OCI-LY7 (cell line): ENCODE data around the gene GANAB. TPM values are rescaled to one million over a fixed set of nuclear protein-coding genes. Genes with fewer than 3 reads are reported as not detected.

ENCODE experiments used
- BruUV-seq: library from RNA; stranded (reverse); fragments of 400-500 nt; replicated peaks from 2 replicates; lab custom pipeline; 2021; lab: Mats Ljungman, UMichigan
- CTCF ChIA-PET: fragments of 300-600 bp; sonication (Branson Sonifier 250); formaldehyde crosslinking; loops from one replicate; lab custom pipeline; 2022; ENCODE audit warnings: antibody characterized with exemption; ENCODE audit not compliant: unreplicated experiment; lab: Charles Lee
- POLR2A ChIA-PET: fragments of 300-600 bp; sonication (Branson Sonifier 250); formaldehyde crosslinking; loops from one replicate; lab custom pipeline; 2022; ENCODE audit warnings: antibody characterized with exemption; lab: Charles Lee
- DNase-seq: peaks from one replicate; pipeline ENCODE4 v3.0.0-alpha.2; 2015; ENCODE audit warnings: low spot score
- H2AFZ ChIP-seq: fragments of 200-600 bp; sonication (generic), shearing (Covaris generic); 2 replicates; pipeline ENCODE4 v1.6.1; 2014; ENCODE audit warnings: mild to moderate bottlenecking, antibody characterized with exemption, low read length, moderate library complexity
- H3K27ac ChIP-seq: fragments of 200-600 bp; sonication (generic); 2 replicates; pipeline ENCODE4 v1.5.1; 2014; ENCODE audit warnings: mixed run types, low read depth, mild to moderate bottlenecking, moderate library complexity, low read length, inconsistent platforms; ENCODE audit not compliant: poor library complexity, severe bottlenecking
- H3K36me3 ChIP-seq: fragments of 200-600 bp; sonication (generic); 2 replicates; pipeline ENCODE4 v1.6.1; 2014; ENCODE audit warnings: mild to moderate bottlenecking, antibody characterized with exemption, low read length, moderate library complexity, mixed read lengths; ENCODE audit not compliant: insufficient read depth
- H3K4me1 ChIP-seq: fragments of 200-600 bp; sonication (generic); 2 replicates; pipeline ENCODE4 v1.5.1; 2014; ENCODE audit warnings: mild to moderate bottlenecking, low read length; ENCODE audit not compliant: insufficient read depth, poor library complexity, severe bottlenecking
- H3K4me2 ChIP-seq: fragments of 200-600 bp; sonication (generic); 2 replicates; pipeline ENCODE4 v1.6.1; 2014; ENCODE audit warnings: mild to moderate bottlenecking, low read length
- H3K4me3 ChIP-seq: fragments of 200-600 bp; sonication (generic); 2 replicates; pipeline ENCODE4 v1.5.1; 2014; ENCODE audit warnings: mild to moderate bottlenecking, low read depth, low read length; ENCODE audit not compliant: poor library complexity, severe bottlenecking
- H3K79me2 ChIP-seq: fragments of 200-600 bp; sonication (generic); 2 replicates; pipeline ENCODE4 v1.6.1; 2016; ENCODE audit warnings: low read depth, mild to moderate bottlenecking, low read length, moderate library complexity, mixed read lengths; ENCODE audit not compliant: insufficient read depth
- H3K9me2 ChIP-seq: fragments of 200-600 bp; sonication (generic); 2 replicates; pipeline ENCODE4 v1.6.1; 2016; ENCODE audit warnings: mild to moderate bottlenecking, low read length, mixed read lengths; ENCODE audit not compliant: insufficient read depth
- H3K9me3 ChIP-seq: fragments of 200-600 bp; sonication (generic); 2 replicates; pipeline ENCODE4 v1.6.1; 2014; ENCODE audit warnings: mild to moderate bottlenecking, mixed run types, low read length, mixed read lengths
- H4K20me1 ChIP-seq: fragments of 200-600 bp; sonication (generic); 2 replicates; pipeline ENCODE4 v1.6.1; 2014; ENCODE audit warnings: mild to moderate bottlenecking, antibody characterized with exemption, low read length, moderate library complexity, mixed read lengths; ENCODE audit not compliant: insufficient read depth
- CTCF ChIP-seq: fragments of 200-600 bp; sonication (generic); conservative IDR thresholded peaks from 2 replicates; pipeline ENCODE4 v1.5.1; 2014; ENCODE audit warnings: mild to moderate bottlenecking, antibody characterized with exemption, low read length, moderate library complexity, mixed read lengths
- EZH2phosphoT487 ChIP-seq: fragments of 200-600 bp; sonication (generic); IDR thresholded peaks from 2 replicates; pipeline ENCODE4 v1.6.1; 2018; ENCODE audit warnings: low read depth, borderline replicate concordance, mild to moderate bottlenecking, mixed run types, antibody characterized with exemption, low read length, moderate library complexity, mixed read lengths
- intact Hi-C: fragments of 100-400 bp; cut with micrococcal nuclease; formaldehyde crosslinking; loops from one replicate; pipeline ENCODE4 v1.10.0; 2022; ENCODE audit not compliant: unreplicated experiment
- total RNA-seq, 2 experiments: library from RNA; depleted of rRNA in 1 of 2; stranded (reverse); fragments of >200 nt in 1 of 2; shearing (Covaris generic) in 1 of 2; gene quantifications; 2 replicates each; pipeline ENCODE4 v1.2.3, GENCODE V29; 2014 to 2022

GANAB gene
- total RNA-seq, 2 experiments from 2014 or later = 108 to 217 TPM

GRCh38 chr11:62678433-62678769 is 32.0 kb upstream of the GANAB start:
- H3K79me2 ChIP-seq = peaks cover 25% of the 10 kb centered on the region; the same call in 1 of the 2 replicates
- peak overlapping the region; percentile 93 for H3K4me3 ChIP-seq
- peak overlapping the region; percentile 57 for H3K27ac ChIP-seq
- intact Hi-C loops = loop anchor here (5.0 kb wide), 1 partner anchor 109 kb away; the partner anchor contains the start of gene TMEM179B
- peak overlapping the region; percentile 99; the same call in 1 of the 2 replicates for H2AFZ ChIP-seq
- POLR2A ChIA-PET = no interaction called here
- TF ChIP-seq CTCF (no peak), EZH2phosphoT487 (no peak)
- no peak for DNase-seq
- H3K9me2 ChIP-seq = no peaks in the 10 kb centered on the region
- CTCF ChIA-PET = no interaction called here
- H4K20me1 ChIP-seq = no peaks in the 10 kb centered on the region
- H3K4me2 ChIP-seq = peak overlapping the region; percentile 96
- BruUV-seq = no TSS peak
- peaks cover 37% of the 10 kb centered on the region for H3K36me3 ChIP-seq
- peaks cover 40% of the 10 kb centered on the region for H3K4me1 ChIP-seq
- H3K9me3 ChIP-seq = no peaks in the 10 kb centered on the region

DNA sequence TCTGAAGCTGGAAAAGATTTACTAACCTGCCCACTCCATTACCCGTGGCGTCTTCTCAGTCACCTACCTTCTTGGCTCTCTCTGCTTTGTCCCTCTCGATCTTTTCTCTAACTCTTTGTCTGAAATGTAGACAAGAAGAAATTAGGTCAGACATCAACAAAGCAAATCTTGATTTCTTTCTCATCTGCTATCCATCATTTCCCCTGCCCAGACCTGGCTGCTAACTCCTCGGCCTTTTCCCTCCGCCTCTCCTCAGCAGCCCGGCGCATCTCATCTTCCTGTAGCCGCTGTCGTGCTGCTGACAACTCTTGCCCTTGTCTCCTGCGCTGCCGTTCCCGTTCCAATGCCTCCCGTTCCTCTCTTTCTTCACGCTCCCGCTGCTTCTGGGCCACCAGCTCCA is 31.3 kb upstream of the GANAB start:
- CTCF ChIA-PET = no interaction called here
- BruUV-seq = no TSS peak
- TF ChIP-seq CTCF (no peak), EZH2phosphoT487 (no peak)
- intact Hi-C loops = loop anchor here (5.0 kb wide), 1 partner anchor 110 kb away; the partner anchor contains the start of gene TMEM179B
- POLR2A ChIA-PET = interaction anchor here (1.1 to 1.4 kb wide), 3 partner anchors 13 to 104 kb away, joined by 3 to 6 read pairs (median 5); partner anchors contain the start of genes C11orf98, CSKMT and EEF1G
- Histone ChIP-seq H3K9me3 (no peaks in the 10 kb centered on the region), H3K36me3 (peaks cover 44% of the 10 kb centered on the region), H3K9me2 (no peaks in the 10 kb centered on the region), H3K4me1 (peaks cover 47% of the 10 kb centered on the region), H3K27ac (no peak overlapping the region), H3K79me2 (peaks cover 32% of the 10 kb centered on the region; the same call in 1 of the 2 replicates), H4K20me1 (no peaks in the 10 kb centered on the region), H2AFZ (no peak overlapping the region), H3K4me3 (peak overlapping the region; percentile 93), H3K4me2 (peak overlapping the region; percentile 96)
- DNase-seq = no peak

DNA sequence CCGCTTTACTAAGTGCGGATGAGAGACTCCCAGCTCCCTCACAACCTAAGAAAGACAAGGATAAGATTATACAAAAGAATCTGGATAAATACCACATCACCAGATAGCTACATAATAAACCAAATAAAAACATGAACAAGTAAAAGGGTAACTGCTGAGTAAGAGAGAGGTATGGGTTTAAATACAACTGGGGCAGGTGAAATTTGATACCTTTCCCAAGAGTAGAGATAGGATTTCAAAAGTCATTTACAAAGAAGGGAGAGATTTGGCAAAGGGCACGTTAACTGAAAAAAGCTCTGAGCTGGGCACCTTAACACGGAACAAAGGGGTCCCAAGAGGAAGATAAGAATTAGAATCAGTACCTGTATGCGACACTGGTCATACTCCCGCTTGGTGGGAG is 30.7 kb upstream of the GANAB start:
- peaks cover 51% of the 10 kb centered on the region for H3K4me1 ChIP-seq
- POLR2A ChIA-PET = interaction anchor here (0.9 to 1.4 kb wide), 4 partner anchors 12 to 103 kb away, joined by 3 to 6 read pairs (median 4); partner anchors contain the start of genes C11orf98, CSKMT, EEF1G and LRRN4CL
- TF ChIP-seq CTCF (no peak), EZH2phosphoT487 (no peak)
- peaks cover 45% of the 10 kb centered on the region for H3K36me3 ChIP-seq
- H2AFZ ChIP-seq = no peak overlapping the region
- CTCF ChIA-PET = no interaction called here
- intact Hi-C loops = loop anchor here (5.0 kb wide), 1 partner anchor 110 kb away; the partner anchor contains the start of gene TMEM179B
- peak overlapping the region; percentile 96 for H3K4me2 ChIP-seq
- peaks cover 37% of the 10 kb centered on the region; the same call in 1 of the 2 replicates for H3K79me2 ChIP-seq
- H3K9me3 ChIP-seq = no peaks in the 10 kb centered on the region
- DNase-seq = no peak
- no peak overlapping the region for H3K27ac ChIP-seq
- H3K4me3 ChIP-seq = no peak overlapping the region
- no TSS peak for BruUV-seq
- H4K20me1 ChIP-seq = no peaks in the 10 kb centered on the region
- H3K9me2 ChIP-seq = no peaks in the 10 kb centered on the region
